NCI-H510A treated with DMSO at 0.1 percent for 48 hours (cell line): ENCODE measurements around the gene FRMD4A.
A peak's percentile ranks its signal among the peaks of the same experiment; 100 is the strongest.

Experiments
- DNase-seq: peaks from one replicate; lab custom pipeline; 2025; lab: John Stamatoyannopoulos, UW

The FRMD4A gene

DNA sequence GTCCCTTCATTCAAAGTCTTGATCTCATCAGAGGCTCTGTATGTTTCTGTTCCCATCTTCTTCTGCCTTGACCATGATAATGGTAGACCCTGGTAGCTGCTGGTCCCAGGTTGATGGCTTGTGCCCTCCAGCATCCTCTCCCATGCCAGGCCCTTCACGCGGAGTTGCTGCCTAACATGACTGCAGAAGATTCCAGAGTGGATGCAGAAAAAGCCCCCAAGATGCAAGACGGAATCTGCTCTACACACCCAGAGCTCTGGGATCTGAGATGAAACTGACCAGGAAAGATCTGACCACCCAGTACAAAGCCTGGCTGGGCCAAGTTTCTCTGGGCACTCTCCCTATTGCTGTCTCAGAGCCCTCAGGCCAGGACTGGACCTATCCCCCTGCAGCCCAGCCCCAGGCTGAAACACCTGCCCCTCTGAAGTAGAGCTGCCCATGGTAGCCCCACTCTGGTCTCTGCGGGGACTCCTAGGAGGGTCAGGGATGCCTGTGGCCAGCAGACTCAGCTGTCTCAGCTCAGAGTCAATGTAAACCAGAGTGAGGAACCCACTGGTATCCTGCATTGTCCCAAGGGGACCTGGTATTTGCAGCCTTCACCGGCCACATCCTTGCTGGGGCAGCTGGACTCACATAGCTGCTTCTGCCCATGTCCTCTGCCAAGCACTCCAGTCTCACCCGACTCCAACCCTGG, 9.5 kb upstream of the FRMD4A start:
- DNase-seq: no peak

DNA sequence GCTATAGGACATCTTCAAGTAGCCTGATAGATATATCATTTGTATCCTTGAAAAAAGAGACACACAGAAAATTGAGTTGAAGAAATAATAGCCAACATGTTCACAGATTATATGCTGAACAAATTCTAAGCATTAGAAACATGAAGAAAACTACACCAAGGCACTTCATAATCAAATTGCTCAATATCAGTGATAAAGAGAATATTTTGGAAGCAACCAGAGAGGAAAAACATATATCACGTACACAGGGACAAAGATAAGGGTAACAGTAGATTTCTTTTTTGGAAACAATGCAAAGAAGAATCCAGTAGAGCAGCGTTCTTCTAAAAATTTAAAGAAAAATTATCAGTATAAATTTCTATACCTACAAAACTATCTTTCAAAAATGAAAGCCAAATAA, 6.0 kb upstream of the FRMD4A start:
- no peak for DNase-seq

DNA sequence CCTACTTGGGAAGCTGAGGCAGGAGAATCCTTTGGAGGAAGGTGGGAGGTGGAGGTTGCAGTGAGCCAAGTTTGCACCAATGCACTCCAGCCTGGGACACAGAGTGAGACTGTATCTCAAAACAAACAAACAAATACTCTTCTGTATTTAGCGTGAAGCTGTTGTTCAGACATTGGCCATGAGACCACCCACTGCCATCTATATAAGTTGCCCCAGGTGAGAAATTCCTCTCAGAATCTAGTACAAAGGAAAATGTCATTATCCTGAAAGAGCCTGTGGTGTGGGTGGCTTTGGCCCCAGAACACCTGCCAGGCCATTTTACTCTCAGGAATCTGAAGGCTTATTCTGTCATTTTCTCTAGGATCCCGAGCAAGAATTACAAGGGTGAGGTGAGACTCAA, 4.0 kb upstream of the FRMD4A start:
- no peak for DNase-seq

DNA sequence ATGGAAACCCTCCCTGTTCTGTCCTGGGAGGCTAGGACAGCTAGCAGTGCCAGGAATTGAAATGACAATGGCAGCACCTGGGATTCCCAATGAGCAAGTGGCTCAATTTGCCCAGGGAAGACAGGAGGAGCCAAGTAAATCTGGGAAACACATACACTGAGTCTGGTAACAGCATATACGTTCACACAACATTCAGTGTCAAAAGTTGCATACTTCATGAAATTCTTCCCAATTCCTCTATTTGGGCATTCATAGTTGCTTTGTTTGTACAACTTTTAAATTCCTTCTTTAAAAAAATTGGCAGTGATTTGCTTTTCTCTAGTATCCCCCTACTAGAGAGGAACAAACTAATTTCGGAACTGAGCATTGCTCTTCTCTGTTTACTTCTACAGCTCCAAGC, 2.9 kb upstream of the FRMD4A start:
- DNase-seq: no peak

DNA sequence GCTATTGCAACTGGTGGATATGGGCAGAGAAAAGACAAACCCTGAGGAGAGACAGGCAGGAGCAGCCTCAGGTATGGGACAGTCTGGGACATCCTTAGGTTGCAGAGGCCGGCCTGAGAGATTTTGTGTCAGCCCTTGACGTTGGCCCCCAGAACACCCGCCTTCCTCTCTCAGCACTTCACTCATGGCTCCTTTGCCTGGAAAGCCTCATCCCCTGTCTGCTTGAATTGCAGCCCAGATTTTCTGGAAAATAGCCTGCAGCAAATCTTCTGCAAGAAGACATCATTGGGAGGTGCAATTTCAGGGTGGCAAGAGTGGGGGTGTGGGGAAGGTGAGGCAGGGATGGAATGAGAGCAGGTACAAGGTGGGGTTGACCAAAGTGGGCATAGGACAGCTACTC, 2.2 kb upstream of the FRMD4A start:
- no peak for DNase-seq

DNA sequence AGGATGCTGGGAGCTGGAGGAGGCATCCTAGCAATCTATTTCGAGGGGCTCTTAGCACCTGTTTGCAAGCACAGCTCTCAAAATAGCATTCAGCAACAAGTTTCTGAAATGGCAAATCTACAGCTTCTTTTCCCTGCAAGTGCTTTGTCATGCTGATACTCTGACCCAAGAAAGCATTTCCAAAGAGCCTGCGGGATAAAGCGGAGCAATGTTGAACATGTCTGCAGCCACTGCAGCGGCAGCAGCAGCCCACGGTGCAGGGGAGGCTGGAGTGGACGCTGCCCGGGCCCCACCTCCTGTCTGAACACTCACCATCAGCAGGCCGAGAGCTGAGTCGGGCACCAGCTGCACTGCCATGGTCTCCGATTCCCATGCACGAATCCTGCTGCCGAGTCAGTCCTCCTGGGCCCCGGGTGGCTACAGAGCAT, 964 bp downstream of the FRMD4A start:
- DNase-seq: no peak

DNA sequence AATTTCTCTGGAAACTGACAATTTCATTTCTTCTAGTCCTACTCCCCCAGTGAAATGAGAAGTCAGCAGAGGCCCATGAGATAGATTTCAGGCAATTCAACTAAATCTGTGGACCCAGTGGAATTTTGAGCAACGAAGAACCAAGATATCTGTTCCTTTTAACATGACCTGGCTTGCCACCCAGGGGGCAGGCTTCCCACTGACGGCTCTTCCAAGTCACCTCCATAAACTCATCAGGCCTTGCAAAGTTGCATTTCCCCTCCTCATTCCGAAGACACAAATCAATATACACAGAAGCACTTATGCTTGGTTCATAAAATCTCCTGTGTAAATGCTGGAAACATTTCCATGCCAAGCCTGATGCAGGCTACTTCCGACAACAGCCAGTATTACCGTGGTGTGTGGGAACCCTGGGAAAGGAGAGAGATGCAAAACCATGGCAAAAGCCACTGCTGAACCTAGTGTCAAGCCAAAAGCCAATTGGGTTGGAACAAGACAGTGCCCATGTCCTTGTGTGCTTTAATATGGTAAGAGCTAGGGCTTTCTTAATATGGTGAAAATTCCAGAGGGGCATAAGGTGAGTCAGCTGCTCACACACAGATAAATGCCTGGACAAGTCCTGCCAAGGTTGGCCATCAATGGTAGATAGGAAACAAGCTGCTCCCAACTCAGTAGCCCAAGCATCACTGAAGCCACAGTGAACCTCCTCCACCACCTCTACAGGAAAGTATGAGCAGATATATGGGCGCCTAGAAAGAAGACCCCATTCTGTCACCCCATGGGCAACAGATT, 1.6 kb downstream of the FRMD4A start:
- no peak for DNase-seq

DNA sequence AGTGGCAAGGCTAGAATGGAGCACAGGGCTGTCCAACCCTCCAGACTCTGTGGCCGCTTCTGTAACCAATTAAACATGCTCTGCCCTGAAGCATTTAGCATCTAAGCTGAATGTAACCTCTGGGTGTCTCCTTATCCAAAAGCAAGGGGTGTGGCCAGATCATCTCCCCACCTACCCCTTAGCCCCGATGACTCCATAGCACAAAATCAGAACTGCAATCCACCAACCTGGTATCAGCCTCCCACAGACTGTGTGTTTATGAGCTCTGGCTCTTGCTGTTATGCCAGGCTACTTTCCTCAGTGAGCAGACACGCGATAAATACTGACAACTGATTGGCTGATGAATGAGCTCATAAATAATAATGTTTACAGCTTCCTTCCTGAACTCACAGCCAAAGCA, 3.2 kb downstream of the FRMD4A start:
- DNase-seq: peak; percentile 78

DNA sequence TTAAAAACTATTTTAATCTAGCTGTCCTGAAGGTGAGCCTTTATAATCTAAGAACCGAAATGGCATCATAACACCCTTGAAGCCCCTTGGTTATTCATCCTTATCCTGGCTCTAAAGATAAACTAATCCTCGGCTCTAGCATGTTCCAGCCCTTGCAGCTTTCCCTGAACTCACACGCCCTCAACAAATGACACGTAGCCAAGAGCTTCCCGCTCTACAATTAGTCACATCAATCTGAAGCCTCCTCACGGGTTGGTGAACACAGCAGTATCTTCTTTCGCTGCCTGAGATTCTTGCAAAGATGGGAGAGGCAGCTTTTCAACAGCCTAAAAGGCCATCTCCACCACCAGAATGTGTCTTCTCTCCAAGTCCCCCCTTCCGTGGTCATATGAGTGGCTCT, 4.1 kb downstream of the FRMD4A start:
- no peak for DNase-seq

DNA sequence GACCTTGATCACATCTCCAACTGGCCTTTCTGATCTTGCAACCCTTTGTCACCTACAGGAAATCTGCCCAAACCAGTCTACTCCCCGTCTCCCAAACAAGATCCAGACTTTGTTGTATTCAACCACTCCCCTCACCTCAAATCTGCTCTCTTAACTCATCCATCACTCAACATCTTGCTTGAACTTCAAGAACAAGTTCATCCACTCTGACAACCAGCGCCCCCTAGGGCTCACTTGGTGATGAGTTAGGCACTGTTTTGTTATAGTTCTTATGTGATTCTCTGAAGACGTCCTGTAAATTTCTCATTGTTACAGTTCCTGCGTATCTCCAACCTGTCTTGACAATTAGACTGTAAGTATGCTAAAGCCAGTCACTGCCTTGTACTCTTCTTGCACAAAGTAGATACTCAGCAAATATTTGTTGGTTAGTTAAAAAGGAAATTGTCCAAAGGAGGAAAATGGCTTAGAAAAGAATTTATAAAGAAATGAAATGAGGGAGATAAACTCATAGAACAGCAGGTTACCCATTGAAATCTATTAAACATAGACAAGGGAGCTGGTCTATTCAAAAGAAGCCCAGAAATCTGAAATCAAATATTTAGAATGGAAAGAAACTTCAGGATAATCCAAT, 5.3 kb downstream of the FRMD4A start:
- DNase-seq: no peak

DNA sequence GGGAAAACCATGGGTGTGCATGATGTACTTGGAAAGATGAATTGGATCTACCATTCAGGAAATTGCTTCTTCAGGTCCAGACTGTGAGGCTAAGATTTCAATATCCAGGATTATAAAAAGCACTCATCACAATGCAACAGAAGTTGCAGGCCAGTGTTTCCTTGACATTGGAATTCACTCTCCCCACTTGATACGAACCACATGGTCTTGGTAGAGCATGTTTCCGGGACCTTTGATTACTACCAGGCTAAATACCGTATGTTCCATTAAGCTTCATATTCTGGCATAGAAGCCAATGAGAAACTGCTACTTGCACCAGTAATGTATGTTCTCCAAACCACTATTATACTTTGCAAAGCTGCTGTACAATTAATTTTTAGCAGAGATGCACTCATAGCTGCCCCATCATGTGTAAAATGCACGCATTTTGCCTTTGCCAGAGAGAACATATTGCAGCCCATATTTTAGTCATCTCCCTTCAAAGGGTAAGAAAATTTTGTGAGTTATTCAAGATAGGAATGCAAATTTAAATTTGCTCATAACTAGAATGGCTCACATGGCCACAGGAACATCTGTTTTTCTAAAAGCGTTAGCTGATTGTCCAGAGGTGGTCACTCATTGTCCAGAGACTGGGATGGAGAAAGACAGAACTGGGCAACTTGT, 8.1 kb downstream of the FRMD4A start:
- DNase-seq: no peak

DNA sequence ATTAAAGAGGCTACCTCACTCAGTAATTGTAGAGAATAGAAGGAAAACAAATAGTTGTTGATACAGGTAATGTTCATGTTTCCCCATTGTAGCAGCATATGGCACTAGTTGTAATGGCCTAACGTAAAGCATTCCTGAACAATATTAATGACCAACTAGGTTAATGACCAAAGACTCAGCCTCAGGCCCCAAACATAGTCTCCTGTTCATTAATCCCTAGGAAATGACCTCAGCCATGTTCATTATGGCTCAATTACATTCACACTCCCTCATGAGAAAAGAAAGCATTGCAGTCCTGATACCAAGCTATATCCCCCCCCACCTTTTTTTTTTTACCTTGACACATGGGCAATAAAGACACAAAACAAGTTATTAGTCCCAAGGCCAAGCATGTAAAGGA, 12.7 kb downstream of the FRMD4A start:
- DNase-seq: no peak

DNA sequence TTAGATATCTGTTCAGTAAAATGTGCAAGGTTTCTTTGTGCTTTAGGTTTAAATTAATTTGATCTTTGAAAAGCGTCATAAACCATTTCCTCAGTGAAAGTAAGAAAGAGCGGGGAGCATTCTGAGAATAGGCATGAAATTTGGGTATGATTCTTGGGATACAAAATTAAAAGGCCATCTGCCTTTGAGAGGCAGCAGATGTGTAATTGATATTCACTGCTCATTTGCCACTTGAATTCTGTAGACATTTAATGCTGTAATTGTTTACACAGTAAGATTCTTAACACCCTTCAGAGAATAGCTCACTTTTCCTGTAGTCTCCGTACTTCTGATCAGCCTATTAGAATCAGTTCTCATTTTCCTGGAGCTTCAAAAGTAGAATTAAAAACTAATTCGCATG, 18.7 kb downstream of the FRMD4A start:
- peak; percentile 72 for DNase-seq

DNA sequence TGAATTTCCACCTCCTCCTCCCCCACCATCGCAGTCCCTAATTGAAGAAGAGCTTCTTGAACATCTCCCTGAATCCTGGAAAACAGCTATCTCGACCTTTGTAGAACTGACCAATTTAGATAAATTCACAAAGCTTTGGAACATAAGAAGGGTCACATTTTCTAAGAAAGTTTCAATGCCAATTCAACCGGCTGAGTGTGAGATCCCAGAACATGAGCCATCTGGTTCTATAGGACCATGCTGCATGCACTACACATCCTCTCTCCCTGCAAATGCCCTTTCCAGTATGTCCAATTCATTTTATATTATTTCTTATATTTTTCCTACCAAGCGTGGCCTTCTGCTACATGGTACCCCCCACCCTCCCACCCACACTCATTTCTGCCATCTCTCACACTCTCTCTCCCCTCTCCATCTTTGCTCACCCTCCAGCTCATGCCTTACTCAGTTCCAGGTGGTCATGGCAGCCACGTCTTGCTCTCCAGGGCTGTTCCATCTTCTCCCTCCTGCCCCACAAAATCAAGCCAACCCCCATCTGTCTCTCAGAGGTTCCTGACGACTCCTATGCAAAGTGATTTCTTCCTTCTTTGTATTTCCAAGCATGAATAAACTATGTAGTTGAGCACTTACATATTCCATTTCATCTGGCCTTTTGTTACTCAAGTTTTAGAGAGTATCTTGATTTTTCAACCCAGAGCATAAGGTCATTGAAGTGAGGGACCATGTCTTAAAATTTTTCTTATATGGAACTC, 19.3 kb downstream of the FRMD4A start:
- DNase-seq: peak; percentile 54

DNA sequence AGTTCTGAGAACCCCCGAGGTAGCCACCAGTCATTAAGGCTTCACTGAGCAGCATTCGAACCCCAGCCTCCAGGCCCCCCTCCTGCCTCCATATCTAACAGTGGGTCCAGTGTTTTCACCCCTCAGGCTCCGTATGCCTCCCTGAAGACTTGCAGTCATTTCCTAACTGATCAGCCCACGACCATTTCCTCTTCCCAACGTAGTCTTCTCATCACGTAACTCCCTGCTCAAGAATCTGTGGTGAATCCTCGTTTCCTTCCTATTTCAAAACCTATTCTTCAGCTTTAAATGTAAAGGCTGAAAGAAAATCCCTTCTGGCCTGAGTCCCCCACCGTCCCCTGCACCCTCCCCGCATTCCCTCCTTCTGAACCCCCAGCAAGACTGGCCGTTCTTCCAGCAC, 21.1 kb downstream of the FRMD4A start:
- no peak for DNase-seq

DNA sequence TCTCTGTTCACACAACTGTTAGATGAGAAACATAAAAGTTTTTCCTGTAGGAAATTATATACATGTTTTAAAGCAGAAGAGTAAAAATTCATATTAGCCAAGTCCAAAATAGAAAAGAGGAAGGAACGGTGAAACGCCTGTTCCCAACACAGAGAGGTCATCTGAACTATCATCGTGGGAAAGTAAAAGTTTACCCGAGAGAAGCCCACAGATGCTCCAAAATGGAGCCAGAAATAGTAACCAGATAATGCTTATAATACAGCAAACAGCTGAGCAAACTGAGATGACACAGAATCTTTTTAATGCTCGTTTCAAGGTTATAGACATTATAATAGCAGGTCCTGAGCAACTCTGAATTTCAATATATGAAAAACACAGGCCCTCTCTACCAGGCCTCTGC, 24.5 kb downstream of the FRMD4A start:
- DNase-seq: no peak

DNA sequence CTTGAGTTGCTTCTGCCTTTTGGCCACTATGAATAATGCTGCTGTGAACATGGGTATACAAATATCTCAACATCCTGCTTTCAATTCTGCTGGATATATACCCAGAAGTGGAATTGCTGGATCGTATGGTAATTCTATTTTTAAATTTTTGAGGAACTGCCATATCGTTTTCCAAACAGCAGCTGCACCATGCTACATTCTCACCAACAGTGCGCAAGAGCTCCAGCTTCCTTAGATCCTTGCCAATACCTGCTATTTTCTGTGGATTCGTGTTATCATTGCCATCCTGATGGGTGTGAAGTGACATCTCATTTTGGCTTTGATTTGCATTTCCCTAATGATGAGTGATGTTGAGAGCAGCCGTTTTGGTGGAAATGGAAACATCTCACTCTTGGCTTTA, 26.7 kb downstream of the FRMD4A start:
- DNase-seq: no peak

DNA sequence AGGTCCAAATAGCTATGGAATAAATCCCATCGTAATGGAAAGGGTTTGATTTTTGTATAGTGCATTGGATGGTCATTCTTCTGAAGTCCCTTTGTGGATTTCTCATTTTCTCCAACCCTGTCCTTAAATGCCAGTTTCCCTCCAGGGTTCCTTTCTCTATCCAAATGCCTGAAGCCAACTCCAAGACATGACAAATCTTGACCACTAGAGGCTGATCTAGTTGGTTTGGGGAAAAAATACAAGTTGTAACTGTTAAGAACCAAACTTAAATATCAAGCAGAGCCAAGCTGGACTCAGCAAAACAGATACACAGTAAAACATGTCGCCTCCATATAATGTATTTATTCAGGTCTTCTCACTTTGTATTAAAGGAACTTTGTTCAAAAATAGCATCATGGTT, 28.7 kb downstream of the FRMD4A start:
- DNase-seq: no peak

DNA sequence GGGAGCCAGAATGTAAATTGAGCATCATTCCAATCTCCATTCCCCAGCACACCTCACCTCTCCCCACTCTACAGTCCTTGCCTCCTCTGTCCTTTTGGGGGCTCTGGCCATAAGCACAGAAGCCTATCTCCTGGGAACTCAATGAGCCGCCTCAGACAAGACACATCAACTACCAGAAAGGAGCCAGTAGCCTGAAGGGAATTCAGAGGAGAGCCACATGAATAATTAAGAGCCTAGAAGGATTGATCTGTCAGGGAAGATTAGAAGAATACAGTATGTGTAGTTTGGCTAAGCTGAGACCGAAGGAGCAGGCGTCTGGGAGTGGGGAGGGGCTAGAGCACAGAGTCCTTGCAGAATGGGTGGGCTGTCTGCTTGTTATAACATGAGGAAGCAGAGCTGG, 31.2 kb downstream of the FRMD4A start:
- DNase-seq: no peak

DNA sequence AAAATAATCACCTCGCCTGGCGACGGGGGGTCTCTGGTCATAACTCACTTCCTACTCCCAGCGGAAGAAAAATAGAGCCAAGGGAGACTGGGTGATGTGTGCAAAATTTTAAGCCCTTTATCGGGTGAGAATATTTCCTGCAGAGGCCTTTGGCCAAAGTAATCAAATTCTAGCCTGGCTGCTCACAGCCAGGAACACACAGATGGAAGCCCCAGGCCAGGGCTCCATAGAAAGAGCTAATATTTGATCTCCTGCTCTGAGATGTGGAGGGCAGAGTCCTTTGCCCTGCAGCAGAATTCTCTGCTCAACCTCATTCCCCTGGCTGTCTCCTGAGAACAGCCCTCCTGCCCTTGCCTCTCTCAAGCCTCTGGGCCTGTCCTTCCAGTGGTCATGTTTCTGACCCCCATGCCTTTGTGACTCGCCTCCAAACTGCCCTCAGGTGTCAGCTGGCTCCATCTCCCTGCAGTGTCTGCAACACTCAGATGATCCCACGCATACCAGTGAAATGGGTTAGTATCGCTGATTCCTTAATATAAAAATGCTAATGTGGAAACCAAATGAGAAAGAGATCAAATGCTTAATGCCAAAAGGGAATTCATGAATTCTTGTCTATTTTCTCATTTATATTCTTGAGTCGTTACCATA, 34.5 kb downstream of the FRMD4A start:
- DNase-seq: no peak

DNA sequence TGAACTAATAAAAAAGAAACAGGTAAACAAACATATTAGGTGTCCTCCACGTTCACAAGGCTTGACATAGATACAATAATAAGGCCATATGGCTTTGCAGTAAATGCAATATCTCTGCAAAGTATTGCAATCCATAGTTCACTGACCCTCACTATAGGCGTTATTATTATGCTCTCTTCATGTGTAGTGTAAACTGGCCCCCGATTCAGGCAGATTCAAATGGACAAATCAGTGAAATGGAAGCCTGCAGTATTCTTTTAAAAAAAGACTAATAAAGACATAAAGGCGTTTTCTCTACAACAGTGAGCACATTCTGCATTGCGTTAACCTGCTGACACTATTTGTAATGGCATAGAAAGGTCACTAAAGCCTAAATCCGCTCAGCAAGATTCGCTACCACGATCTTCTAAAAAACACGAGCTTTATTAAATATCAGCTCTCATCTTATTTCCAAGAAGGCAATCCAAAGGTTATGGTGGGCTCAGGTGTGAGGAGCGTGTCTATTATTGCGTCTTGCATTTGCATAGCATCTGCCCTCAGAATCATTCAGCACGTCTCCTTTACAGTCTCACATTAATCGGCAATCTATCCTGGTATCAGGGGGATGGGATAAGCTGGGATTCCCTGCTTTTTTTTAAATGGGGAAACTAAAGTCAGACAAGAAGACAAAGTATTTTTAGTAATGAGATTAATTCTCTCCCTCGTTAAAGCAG, 36.2 kb downstream of the FRMD4A start:
- no peak for DNase-seq
